Transverse colon (tissue), 4 donors: ENCODE data around the gene FGF2. TPM values are rescaled to one million over a fixed set of nuclear protein-coding genes. Genes with fewer than 3 reads are reported as not detected.
A peak's percentile ranks its signal among the peaks of the same experiment; 100 is the strongest.

Experiments used
- DNase-seq: peaks from one replicate; pipeline ENCODE4 v3.0.0-alpha.2; 2019
- H3K27ac ChIP-seq, 4 donors: fragments of 200-600 bp; sonication (generic); 2 replicates each; pipeline ENCODE4 v1.5.1; 2016 to 2018; ENCODE audit warnings: inconsistent platforms in 4 of 4
- H3K27me3 ChIP-seq: fragments of 200-600 bp; sonication (generic); 2 replicates; pipeline ENCODE4 v1.5.1; 2017; ENCODE audit warnings: inconsistent platforms
- H3K36me3 ChIP-seq, 4 donors: fragments of 200-600 bp; sonication (generic); 2 replicates each; pipeline ENCODE4 v1.5.1; 2017 to 2019; ENCODE audit warnings: inconsistent platforms in 4 of 4
- H3K4me1 ChIP-seq, 4 donors: fragments of 200-600 bp; sonication (generic); 2 replicates each; pipeline ENCODE4 v1.5.1; 2017 to 2020; ENCODE audit warnings: inconsistent platforms in 4 of 4
- H3K4me3 ChIP-seq, 4 donors: fragments of 200-600 bp; sonication (generic); 1 replicate in 1 of 4; 2 replicates in 3 of 4; pipeline versions ENCODE4 v1.5.1 to v1.6.1; 2017 to 2019; ENCODE audit warnings: inconsistent platforms in 4 of 4
- H3K9me3 ChIP-seq, 2 donors: fragments of 200-600 bp; sonication (generic); 2 replicates each; pipeline ENCODE4 v1.5.1; 2017 to 2019; ENCODE audit warnings: inconsistent platforms in 2 of 2
- EP300 ChIP-seq: sonication (generic); formaldehyde crosslinking; IDR thresholded peaks from one replicate; pipeline ENCODE4 v1.6.1; 2017; ENCODE audit warnings: antibody characterized with exemption, low read depth
- POLR2A ChIP-seq: fragments of 450-650 bp; IDR thresholded peaks from one replicate; pipeline ENCODE4 v1.6.1; 2016; ENCODE audit warnings: antibody characterized with exemption, mild to moderate bottlenecking, moderate library complexity
- POLR2AphosphoS5 ChIP-seq, 3 donors: sonication (generic); formaldehyde crosslinking; IDR thresholded peaks; one replicate each; pipeline ENCODE4 v1.6.1; 2016; ENCODE audit warnings: antibody characterized with exemption in 3 of 3
- WGBS, 2 donors: methylation state at CpG; one replicate each; pipeline ENCODE4 v1.1.5; 2018; ENCODE audit warnings: low coverage in 1 of 2; 5-methylcytosine and 5-hydroxymethylcytosine counted together
- in situ Hi-C, 4 donors: fragments of 200-750 bp; cut with MboI; loops; one replicate each; pipeline versions ENCODE4 v1.15.0 to v1.15.1; 2017; ENCODE audit warnings: low sequenced_read_pairs in 3 of 4, low pct_ligation_motif_present in 1 of 4, low pct_unique_long_range_greater_than_20kb in 1 of 4
- intact Hi-C: fragments of 100-400 bp; cut with DNase I; formaldehyde crosslinking; loops from one replicate; pipeline ENCODE4 v1.15.1; 2023; ENCODE audit warnings: low total_unique reads
- total RNA-seq, 4 donors: library from RNA; depleted of rRNA; stranded (reverse); fragments of >200 nt; gene quantifications; one replicate each; pipeline ENCODE4 v1.1.0, GENCODE V29; 2016
- TF ChIP-seq, protein P1 (sequence below), 5 experiments: fragments of 200-600 bp in 3 of 5; fragments of 450-650 bp in 2 of 5; sonication (generic) in 3 of 5; IDR thresholded peaks; 1 replicate in 2 of 5; 2 replicates in 3 of 5; pipeline ENCODE4 v1.5.1; 2016 to 2017; ENCODE audit warnings: antibody characterized with exemption in 5 of 5, inconsistent platforms in 3 of 5, mild to moderate bottlenecking in 2 of 5, moderate library complexity in 1 of 5

The FGF2 gene
- total RNA-seq, 4 donors from 2014 or later, result 1.9 to 8.6 (median 5.8) TPM

DNA sequence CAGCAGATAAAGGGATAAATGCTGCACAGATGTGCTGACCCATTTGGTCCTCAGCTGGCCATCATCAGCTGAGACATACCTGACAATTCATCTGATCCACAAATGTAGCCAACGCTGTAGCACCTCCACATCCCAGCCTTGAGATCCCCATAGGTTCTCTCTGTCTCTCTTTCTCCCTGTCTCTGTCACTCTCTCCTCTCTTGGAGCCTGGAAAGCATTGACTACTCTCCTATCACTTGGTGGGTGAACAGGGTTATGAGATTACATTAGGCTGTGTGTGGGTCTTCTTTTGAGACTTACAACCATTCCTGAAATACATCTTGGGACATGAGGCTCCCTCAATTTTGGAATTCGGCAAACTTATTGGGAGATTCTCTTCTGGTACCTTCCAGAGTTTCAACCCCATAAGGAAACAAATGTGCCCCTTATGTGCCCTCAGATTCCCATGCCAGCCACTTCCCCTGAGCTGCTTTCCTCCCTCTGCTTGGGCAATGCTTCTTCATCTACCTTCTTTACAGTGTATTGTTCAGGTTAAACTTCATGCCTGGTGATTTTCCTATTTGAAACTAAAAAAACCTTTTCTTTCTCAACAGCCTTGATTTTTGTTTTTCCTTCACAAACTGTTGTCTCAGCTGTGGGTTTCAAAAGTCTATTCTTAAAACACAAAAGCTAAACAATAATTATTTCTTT, 29.1 kb upstream of the FGF2 start:
- intact Hi-C loops, result no loop called here
- in situ Hi-C loops, result no loop called here
- H3K4me1 ChIP-seq, result peaks cover 0 to 12% (median 10%) of the 10 kb centered on the region in 4 donors
- no peaks in the 10 kb centered on the region for H3K27me3 ChIP-seq
- no peaks in the 10 kb centered on the region for H3K9me3 ChIP-seq
- TF ChIP-seq POLR2A, result no peak
- no peak for TF ChIP-seq EP300
- TF ChIP-seq POLR2AphosphoS5 (IDR thresholded peaks at IDR 0.05), result no peak
- TF ChIP-seq, protein P1, sequence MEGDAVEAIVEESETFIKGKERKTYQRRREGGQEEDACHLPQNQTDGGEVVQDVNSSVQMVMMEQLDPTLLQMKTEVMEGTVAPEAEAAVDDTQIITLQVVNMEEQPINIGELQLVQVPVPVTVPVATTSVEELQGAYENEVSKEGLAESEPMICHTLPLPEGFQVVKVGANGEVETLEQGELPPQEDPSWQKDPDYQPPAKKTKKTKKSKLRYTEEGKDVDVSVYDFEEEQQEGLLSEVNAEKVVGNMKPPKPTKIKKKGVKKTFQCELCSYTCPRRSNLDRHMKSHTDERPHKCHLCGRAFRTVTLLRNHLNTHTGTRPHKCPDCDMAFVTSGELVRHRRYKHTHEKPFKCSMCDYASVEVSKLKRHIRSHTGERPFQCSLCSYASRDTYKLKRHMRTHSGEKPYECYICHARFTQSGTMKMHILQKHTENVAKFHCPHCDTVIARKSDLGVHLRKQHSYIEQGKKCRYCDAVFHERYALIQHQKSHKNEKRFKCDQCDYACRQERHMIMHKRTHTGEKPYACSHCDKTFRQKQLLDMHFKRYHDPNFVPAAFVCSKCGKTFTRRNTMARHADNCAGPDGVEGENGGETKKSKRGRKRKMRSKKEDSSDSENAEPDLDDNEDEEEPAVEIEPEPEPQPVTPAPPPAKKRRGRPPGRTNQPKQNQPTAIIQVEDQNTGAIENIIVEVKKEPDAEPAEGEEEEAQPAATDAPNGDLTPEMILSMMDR (IDR thresholded peaks at IDR 0.05), result no peak
- 87 to 100% methylated on average over 1 to 2 of the region's 2 CpGs for WGBS, 2 donors
- H3K4me3 ChIP-seq, result no peak overlapping the region
- H3K36me3 ChIP-seq, result no peaks in the 10 kb centered on the region
- DNase-seq, result no peak
- H3K27ac ChIP-seq, result peak overlapping the region; percentile 13 to 60 (median 45)

DNA sequence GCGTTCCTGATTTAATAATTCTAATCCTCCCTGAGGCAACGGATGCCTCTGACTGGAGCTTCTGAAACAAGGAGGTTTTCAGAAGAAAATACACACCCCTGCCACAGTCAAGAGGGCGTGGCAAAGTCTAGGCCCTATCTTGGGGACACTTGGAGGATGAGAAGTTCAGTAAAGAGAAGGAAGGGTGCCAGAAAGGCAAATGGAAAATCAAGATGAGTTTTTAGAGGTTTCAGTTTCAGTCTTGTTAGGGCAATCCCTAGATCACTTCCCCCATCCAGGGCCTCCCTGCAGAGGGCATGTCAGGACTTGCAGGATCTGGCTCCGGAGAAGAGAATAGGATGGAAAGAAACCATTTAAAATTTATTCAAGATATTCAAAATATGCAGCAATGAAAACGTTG, 28.5 kb upstream of the FGF2 start:
- H3K4me3 ChIP-seq, result no peak overlapping the region
- H3K27me3 ChIP-seq, result no peaks in the 10 kb centered on the region
- intact Hi-C loops, result no loop called here
- in situ Hi-C loops, result no loop called here
- H3K9me3 ChIP-seq, result no peaks in the 10 kb centered on the region
- peaks cover 0 to 12% (median 10%) of the 10 kb centered on the region in 4 donors for H3K4me1 ChIP-seq
- no peak for DNase-seq
- no peak for TF ChIP-seq POLR2AphosphoS5 (IDR thresholded peaks at IDR 0.05)
- no peak for TF ChIP-seq POLR2A
- TF ChIP-seq EP300, result no peak
- TF ChIP-seq, protein P1 (IDR thresholded peaks at IDR 0.05), result no peak
- H3K36me3 ChIP-seq, result no peaks in the 10 kb centered on the region
- peak overlapping the region; percentile 13 to 60 (median 45) for H3K27ac ChIP-seq
- 42% methylated on average over 5 of the region's 5 CpGs for WGBS, 2 donors

DNA sequence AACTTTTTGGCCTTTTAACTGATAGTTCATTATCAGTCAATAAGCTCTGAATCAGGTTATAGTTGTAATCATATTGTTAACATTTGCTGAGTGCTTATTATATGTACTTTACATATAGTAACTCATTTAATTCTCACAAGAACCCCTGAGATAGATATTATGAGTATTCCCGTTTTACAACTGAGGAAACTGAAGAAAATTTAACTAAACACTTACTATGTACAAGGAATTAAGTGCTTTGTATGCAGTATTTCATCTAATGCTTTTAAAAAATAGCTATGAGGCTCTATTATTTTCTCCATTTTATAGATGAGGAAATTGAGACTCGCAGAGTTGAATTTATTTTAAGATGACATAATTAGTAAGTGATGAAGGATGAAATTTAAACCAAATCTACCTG, 27.7 kb upstream of the FGF2 start:
- Histone ChIP-seq H3K36me3 (no peaks in the 10 kb centered on the region), H3K4me1 (peaks cover 0 to 12% (median 10%) of the 10 kb centered on the region in 4 donors), H3K4me3 (no peak overlapping the region), H3K27ac (peak overlapping the region in 1 of 4 donors; percentile 60), H3K27me3 (no peaks in the 10 kb centered on the region), H3K9me3 (no peaks in the 10 kb centered on the region)
- TF ChIP-seq POLR2AphosphoS5 (IDR thresholded peaks at IDR 0.05) (no peak), POLR2A (no peak), EP300 (no peak)
- TF ChIP-seq, protein P1 (IDR thresholded peaks at IDR 0.05), result no peak
- WGBS, 2 donors, result 79 to 90% methylated on average over 2 of the region's 2 CpGs
- intact Hi-C loops, result no loop called here
- no peak for DNase-seq
- in situ Hi-C loops, result no loop called here

DNA sequence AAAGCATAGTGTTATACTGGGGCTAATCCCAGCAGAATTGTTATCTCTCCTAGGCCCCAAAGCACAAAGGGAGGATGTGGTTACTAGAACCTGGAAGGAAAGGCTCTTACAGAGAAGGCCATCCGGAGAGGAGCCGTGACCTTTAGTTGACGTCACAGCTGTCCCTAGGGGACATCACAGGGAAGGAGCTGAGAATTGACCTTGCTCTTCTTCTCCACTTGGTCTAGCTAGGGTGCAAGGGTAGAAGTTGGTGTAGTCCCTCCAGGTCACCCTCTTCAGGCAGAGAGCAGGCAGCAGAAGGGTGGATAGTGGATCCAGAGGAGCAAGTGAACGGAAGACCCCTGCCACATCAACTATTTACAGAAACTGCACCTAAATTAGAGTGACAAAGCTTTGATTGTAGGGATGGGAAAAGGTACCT, 22.8 kb upstream of the FGF2 start:
- no peaks in the 10 kb centered on the region for H3K9me3 ChIP-seq
- H3K36me3 ChIP-seq, result no peaks in the 10 kb centered on the region
- 84 to 91% methylated on average over 1 to 4 of the region's 4 CpGs for WGBS, 2 donors
- H3K4me3 ChIP-seq, result no peak overlapping the region
- H3K27me3 ChIP-seq, result no peaks in the 10 kb centered on the region
- in situ Hi-C loops (no loop called here), intact Hi-C loops (no loop called here)
- H3K27ac ChIP-seq, result no peak overlapping the region
- TF ChIP-seq POLR2AphosphoS5 (IDR thresholded peaks at IDR 0.05) (no peak), EP300 (no peak), POLR2A (no peak)
- TF ChIP-seq, protein P1 (IDR thresholded peaks at IDR 0.05), result no peak
- DNase-seq, result no peak
- H3K4me1 ChIP-seq, result peaks cover 0 to 2% (median 0%) of the 10 kb centered on the region in 4 donors
